ENCODE data around the gene VAMP4. TPM values are rescaled to one million over a fixed set of nuclear protein-coding genes. Genes with fewer than 3 reads are reported as not detected.
A peak's percentile ranks its signal among the peaks of the same experiment; 100 is the strongest.

The VAMP4 gene
- total RNA-seq, 6 experiments from 2014 or later: 3.9 to 7.9 (median 6.0) TPM

GRCh38 chr1:171683870-171684269, 58.0 kb downstream of the VAMP4 start:
- TF ChIP-seq POLR2A (IDR thresholded peaks at IDR 0.05): no peak
- DNase-seq (no peak), ATAC-seq (no peak)
- intact Hi-C loops (cut with DNase I): no loop called here
- Histone ChIP-seq H3K4me3 (no peak overlapping the region), H3K27ac (no peak overlapping the region), H3K4me1 (no peaks in the 10 kb centered on the region), H3K27me3 (no peaks in the 10 kb centered on the region), H3K36me3 (no peaks in the 10 kb centered on the region), H3K9me3 (no peaks in the 10 kb centered on the region)
- 56% methylated on average over 6 of the region's 8 CpGs for WGBS (ENCODE audit: insufficient coverage, low coverage, low lambda C conversion rate, missing lambda C conversion rate)

GRCh38 chr1:171680339-171680738, 61.5 kb downstream of the VAMP4 start:
- no peaks in the 10 kb centered on the region for H3K36me3 ChIP-seq
- no peaks in the 10 kb centered on the region for H3K27me3 ChIP-seq
- H3K27ac ChIP-seq: no peak overlapping the region
- no peak for ATAC-seq
- no peak overlapping the region for H3K4me3 ChIP-seq
- 100% methylated on average over 2 of the region's 3 CpGs for WGBS (ENCODE audit: insufficient coverage, low coverage, low lambda C conversion rate, missing lambda C conversion rate)
- H3K9me3 ChIP-seq: no peaks in the 10 kb centered on the region
- intact Hi-C loops (cut with DNase I): no loop called here
- no peak for DNase-seq
- peaks cover 0 to 4% (median under 1%) of the 10 kb centered on the region in 4 donors for H3K4me1 ChIP-seq
- TF ChIP-seq CTCF (IDR thresholded peaks at IDR 0.05): no peak
- TF ChIP-seq POLR2A (IDR thresholded peaks at IDR 0.05): no peak

GRCh38 chr1:171676823-171677222, 65.0 kb downstream of the VAMP4 start:
- no peaks in the 10 kb centered on the region for H3K36me3 ChIP-seq
- 88% methylated on average over 2 of the region's 2 CpGs for WGBS (ENCODE audit: insufficient coverage, low coverage, low lambda C conversion rate, missing lambda C conversion rate)

GRCh38 chr1:171674431-171675405, 67.1 kb downstream of the VAMP4 start:
- H3K9me3 ChIP-seq: no peaks in the 10 kb centered on the region
- peaks cover 0 to 15% (median 3%) of the 10 kb centered on the region in 4 donors for H3K4me1 ChIP-seq
- WGBS (ENCODE audit: insufficient coverage, low coverage, low lambda C conversion rate, missing lambda C conversion rate): 70% methylated on average over 3 of the region's 3 CpGs
- peak overlapping the region in 1 of 3 donors; percentile 31 for H3K27ac ChIP-seq
- ATAC-seq (peak; percentile 33 to 92 (median 82)), DNase-seq (peak in 1 of 3 donors; percentile 48)
- intact Hi-C loops (cut with DNase I): no loop called here
- H3K4me3 ChIP-seq: no peak overlapping the region
- no peaks in the 10 kb centered on the region for H3K36me3 ChIP-seq
- no peaks in the 10 kb centered on the region for H3K27me3 ChIP-seq
- TF ChIP-seq POLR2A (IDR thresholded peaks at IDR 0.05): no peak
- TF ChIP-seq CTCF (IDR thresholded peaks at IDR 0.05): no peak

More at GRCh38 chr1:171676823-171677222, 65.0 kb downstream of the VAMP4 start:
- no peak for TF ChIP-seq CTCF (IDR thresholded peaks at IDR 0.05)
- TF ChIP-seq POLR2A (IDR thresholded peaks at IDR 0.05): no peak
- intact Hi-C loops (cut with DNase I): no loop called here
- Histone ChIP-seq H3K9me3 (no peaks in the 10 kb centered on the region), H3K27me3 (no peaks in the 10 kb centered on the region), H3K27ac (no peak overlapping the region), H3K4me3 (no peak overlapping the region), H3K4me1 (peaks cover 0 to 15% (median 3%) of the 10 kb centered on the region in 4 donors)
- no peak for DNase-seq
- no peak for ATAC-seq

- H3K9me3 ChIP-seq: no peaks in the 10 kb centered on the region
- no peaks in the 10 kb centered on the region for H3K27me3 ChIP-seq
- H3K27ac ChIP-seq: no peak overlapping the region
- intact Hi-C loops (cut with DNase I): no loop called here
- TF ChIP-seq CTCF (IDR thresholded peaks at IDR 0.05): no peak
- no peak for TF ChIP-seq POLR2A (IDR thresholded peaks at IDR 0.05)
- no peak overlapping the region for H3K4me3 ChIP-seq
- peaks cover 0 to 14% (median 3%) of the 10 kb centered on the region in 4 donors for H3K4me1 ChIP-seq
- no peaks in the 10 kb centered on the region for H3K36me3 ChIP-seq
- no peak for ATAC-seq
- WGBS (ENCODE audit: insufficient coverage, low coverage, low lambda C conversion rate, missing lambda C conversion rate): 93% methylated on average over 8 of the region's 28 CpGs
- DNase-seq: no peak
Observed at GRCh38 chr1:171670739-171671138, 71.1 kb downstream of the VAMP4 start.
